SK-MEL-5 (cell line): ENCODE results near the gene PLCH1. TPM values are rescaled to one million over a fixed set of nuclear protein-coding genes. Genes with fewer than 3 reads are reported as not detected.

Source experiments
- DNase-seq: peaks from one replicate; pipeline ENCODE4 v3.0.0-alpha.2; 2016; ENCODE audit warnings: low read depth, low spot score
- in situ Hi-C: cut with HindIII; loops from 2 replicates; pipeline ENCODE4 v1.10.0; 2016; ENCODE audit warnings: low sequenced_read_pairs, high pct_unique_total_duplicates, low pct_unique_long_range_greater_than_20kb
- total RNA-seq: library from RNA; depleted of rRNA; stranded (reverse); fragments of >200 nt; shearing (Covaris generic); gene quantifications from 2 replicates; pipeline ENCODE4 v1.2.3, GENCODE V29; 2014

PLCH1 gene
- total RNA-seq, 1 experiment from 2014 or later = 0.26 TPM

DNA sequence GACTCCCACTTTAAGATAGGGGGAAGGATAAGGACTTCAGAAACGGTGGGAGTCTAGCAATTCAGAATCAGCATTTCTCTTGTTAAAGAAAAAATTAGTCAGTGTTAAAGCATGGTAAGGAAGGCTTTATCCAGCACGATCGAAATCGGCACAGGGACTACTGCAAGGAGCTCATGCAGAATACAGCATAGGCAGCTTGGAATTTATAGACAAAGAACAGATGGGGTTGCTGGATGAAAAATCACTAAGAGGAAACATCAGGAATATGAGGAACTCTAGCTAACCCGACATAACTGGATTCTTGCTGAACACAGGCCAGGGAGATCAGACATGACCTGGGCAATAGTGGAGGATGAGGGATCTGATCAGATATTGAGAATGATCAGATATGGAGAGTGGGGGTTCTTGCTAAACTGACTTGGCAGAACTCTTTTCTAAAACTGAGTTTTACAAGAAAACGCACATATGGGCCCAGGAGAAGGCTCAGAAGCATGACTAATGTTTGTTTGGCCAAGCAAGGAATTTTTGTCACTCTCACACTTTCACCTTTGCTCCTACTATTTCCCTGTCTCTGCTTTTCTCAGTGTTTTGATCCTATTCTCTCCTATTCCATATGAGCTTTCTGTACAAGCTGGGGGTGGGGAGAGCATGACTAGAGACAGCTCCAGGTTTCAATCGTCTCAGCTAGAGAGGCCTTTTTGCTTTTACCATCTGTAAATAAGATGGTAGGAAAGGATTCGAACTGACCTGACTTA is 3.9 kb upstream of the PLCH1 start:
- no peak for DNase-seq
- in situ Hi-C loops = no loop called here

- in situ Hi-C loops = no loop called here
These were observed 3.0 kb upstream of the PLCH1 start for GRCh38 chr3:155747946-155748290.

DNA sequence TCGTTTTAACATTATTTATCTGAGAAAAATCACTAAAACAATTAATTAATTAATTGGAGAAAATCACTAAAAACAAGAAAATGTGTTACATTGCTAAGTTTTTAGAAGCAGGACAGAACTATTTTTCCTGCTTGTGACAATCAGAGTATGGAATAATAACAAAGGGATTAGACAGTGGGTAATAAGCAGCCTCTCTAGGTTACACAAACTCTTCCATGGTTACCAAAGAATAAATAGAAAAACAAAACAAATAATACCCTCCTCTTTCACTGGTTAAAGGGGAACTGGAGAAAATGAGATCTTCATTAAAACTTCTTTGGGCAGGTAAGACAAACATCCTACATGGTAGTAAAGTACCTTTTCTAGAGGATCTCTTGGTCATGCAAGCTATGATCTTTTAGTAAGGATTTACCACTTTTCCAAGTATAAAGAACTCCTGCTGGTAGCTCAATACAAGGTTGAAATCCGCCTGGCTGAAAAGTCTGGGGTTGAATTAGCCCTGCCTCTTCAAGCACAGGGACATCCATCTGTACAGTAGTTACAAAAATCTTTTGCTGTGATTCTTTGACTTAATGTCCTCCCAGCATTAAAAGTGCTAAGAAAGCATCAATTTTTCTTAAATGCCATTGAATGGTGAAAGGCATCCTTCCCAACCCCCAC is 2.5 kb upstream of the PLCH1 start:
- in situ Hi-C loops = no loop called here

More at GRCh38 chr3:155747946-155748290, 3.0 kb upstream of the PLCH1 start:
- DNase-seq = no peak

GRCh38 chr3:155746703-155747102 is 1.8 kb upstream of the PLCH1 start:
- in situ Hi-C loops = no loop called here
- DNase-seq = no peak

More for the DNA sequence above, 2.5 kb upstream of the PLCH1 start:
- DNase-seq = no peak

DNA sequence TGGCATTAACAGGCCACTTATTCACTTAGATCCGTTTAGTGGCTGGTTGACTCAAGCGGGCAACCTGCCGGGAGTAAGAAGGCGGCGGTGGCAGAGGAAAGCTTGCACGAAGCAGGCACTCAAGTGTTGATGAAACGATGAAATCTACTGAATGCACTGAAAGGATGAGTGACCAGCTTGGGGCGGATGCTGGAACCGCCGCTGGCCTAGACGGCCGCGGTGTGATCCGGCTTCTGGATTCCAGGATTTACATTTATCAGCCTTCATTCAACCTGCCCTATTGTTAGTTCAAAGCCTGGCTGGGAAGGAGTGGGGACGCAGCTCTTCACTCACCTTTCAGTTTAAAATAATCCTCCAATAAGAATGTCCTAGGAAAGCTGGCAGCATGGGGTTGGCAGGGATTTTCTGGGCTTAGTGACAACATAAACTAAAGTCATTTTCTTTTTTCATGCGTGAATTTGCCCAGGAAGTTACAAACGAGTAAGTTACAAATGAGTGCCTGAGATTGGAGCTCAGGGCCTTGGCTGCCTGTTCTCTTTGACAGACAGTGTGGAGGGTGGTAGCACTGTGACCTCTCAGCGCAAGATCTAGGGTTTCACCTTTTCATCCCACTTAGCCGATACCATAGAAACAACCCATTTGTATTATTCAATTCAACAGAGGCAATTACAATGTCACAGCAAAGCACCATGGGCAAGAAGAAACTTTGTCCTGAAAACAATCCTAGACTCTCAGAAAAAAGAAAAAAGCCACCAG is 1.1 kb upstream of the PLCH1 start:
- DNase-seq = no peak
- in situ Hi-C loops = no loop called here

GRCh38 chr3:155744010-155744625 is 753 bp downstream of the PLCH1 start:
- in situ Hi-C loops = no loop called here
- DNase-seq = peak; percentile 59

DNA sequence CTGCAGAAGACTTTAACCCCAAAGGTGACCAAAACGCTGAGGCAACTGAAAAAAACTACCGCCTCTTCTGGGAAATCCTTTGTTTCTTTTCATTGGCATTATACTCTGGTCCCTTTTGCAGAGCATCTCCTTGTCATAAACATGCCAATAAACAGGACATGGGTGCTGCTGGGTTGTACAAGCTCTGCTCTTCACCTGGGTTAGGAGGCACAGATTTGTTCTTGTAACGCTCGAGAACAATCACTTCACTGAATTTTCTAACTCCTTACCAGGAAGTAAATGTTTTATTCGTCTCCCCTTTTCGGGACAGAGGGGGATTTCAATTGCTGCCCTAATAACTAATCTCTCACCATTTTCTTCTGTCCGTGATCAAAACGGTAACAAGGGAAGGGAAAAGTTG is 1.3 kb downstream of the PLCH1 start:
- in situ Hi-C loops = no loop called here
- DNase-seq = no peak

DNA sequence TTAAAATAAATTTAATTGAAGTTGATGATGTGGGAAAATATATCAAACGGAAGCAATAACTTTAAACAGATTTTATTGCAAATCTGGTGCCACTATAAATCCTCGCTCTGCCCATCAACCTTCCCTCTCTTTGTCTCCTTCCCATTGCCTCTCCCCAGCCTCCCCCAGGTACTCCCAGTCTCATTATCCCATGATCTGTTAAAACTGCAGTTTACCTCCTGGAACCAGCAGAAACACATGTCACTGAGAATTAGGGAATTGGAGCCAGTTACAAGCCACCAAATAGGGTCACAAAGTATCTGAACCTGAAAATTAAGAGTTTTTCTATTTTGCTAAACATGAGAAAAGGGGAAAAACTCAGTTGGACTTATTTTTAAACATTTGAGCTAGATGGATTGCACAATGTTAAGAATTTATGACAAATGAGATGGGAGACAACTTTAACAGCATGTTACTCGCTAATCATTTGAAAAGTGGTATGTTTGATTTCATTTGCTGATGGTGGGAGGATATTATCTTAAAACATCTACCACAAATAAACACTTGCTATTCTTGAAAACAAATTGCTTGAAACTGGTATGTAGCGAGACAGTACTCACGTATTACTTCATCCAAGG is 2.4 kb downstream of the PLCH1 start:
- in situ Hi-C loops = no loop called here
- DNase-seq = no peak

- no peak for DNase-seq
- in situ Hi-C loops = no loop called here
These were observed 3.3 kb downstream of the PLCH1 start for GRCh38 chr3:155741603-155742002.

DNA sequence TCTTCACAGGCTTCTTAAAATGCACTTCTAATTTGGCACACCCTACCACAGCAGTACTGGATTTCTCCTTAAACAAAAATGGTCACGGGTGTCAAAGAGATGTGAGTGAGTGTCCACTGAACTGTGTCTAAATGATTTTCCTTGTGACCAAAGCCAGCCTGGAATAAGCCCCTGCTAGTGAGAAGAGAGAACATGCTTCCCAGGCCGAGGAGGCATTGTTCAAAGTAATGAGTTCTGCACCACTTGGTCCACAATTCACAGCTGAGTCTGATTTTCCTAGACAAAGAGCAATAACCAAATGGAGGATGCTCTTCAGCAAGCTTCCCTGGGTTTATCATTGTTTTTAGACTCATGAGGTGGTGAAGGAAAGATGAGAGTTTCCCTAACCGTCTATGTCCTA is 3.8 kb downstream of the PLCH1 start:
- DNase-seq = no peak
- in situ Hi-C loops = no loop called here

- in situ Hi-C loops = no loop called here
- DNase-seq = peak; percentile 34
These were observed 5.7 kb downstream of the PLCH1 start for GRCh38 chr3:155739154-155739553.

DNA sequence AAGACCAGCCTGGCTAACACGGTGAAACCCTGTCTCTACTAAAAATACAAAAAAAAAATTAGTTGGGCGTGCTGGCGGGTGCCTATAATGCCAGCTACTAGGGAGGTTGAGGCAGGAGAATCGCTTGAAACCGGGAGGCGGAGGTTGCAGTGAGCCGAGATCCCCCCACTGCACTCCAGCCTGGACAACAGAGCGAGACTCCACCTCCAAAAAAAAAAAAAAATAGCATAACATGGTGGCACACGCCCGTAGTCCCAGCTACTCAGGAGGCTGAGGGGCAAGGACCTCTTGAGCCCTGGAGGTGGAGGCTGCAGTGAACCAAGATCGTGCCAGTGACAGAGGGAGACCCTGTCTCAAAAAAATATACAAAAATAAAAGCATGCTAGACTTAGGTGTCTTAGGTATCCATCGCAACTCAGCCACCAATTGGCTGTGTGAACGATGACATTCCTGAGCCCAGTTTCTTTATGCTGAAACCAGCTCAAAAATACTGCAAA is 6.2 kb downstream of the PLCH1 start:
- in situ Hi-C loops = no loop called here
- no peak for DNase-seq

GRCh38 chr3:155737844-155738460 is 6.9 kb downstream of the PLCH1 start:
- in situ Hi-C loops = no loop called here
- no peak for DNase-seq

- in situ Hi-C loops = no loop called here
- DNase-seq = no peak
These were observed 8.5 kb downstream of the PLCH1 start for GRCh38 chr3:155736381-155736780.

DNA sequence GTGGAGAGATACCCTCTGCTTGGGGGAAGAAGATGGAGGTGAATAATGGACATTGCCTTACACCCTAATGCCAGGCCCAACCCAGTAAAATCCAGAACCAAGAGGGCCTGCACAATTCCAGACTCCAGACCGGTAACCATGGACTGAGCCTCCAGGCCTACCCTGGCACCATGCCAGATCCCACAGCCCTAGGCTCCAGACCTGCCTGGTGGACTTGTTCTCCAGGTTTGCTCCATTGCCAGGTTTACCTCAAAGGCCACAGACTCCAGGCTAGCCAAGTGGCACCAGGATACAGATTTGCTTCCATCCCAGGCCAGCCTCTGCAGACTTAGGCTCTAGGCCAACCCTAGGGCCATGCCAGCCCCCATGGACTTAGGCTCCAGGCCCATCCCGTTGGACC is 14.0 kb downstream of the PLCH1 start:
- DNase-seq = no peak
- in situ Hi-C loops = no loop called here

- in situ Hi-C loops = no loop called here
- DNase-seq = no peak
These were observed 17.0 kb downstream of the PLCH1 start for GRCh38 chr3:155727836-155728235.

DNA sequence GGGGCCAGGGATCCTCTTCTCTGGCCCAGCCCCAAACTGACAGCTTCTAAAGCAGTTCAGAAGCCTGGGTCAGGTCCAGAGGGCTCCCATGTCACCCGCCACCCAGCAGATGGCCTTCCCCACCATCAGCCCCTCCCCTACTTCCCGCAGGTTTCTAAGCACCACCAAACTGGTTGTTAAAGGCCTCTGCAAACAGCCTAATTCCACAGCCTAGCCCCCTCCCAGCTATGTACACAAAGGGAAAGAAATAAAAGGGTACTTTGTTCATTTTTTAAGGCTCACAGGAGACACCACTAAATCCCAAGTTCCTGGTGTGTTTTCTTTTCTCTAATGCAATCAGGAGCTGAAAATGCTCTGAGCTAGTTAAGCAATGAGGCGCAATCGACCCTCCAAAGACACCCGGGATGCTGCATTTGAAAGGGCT is 30.6 kb downstream of the PLCH1 start:
- in situ Hi-C loops = no loop called here
- no peak for DNase-seq
